HG03342 (cell line): ENCODE results near the gene CATSPERD.

ENCODE experiments used
- ATAC-seq: cut with Tn5 transposase; IDR thresholded peaks from one replicate; pipeline ENCODE4 v1.9.1; 2021; ENCODE audit warnings: mild to moderate bottlenecking, moderate library complexity; ENCODE audit not compliant: unreplicated experiment

Gene CATSPERD

DNA sequence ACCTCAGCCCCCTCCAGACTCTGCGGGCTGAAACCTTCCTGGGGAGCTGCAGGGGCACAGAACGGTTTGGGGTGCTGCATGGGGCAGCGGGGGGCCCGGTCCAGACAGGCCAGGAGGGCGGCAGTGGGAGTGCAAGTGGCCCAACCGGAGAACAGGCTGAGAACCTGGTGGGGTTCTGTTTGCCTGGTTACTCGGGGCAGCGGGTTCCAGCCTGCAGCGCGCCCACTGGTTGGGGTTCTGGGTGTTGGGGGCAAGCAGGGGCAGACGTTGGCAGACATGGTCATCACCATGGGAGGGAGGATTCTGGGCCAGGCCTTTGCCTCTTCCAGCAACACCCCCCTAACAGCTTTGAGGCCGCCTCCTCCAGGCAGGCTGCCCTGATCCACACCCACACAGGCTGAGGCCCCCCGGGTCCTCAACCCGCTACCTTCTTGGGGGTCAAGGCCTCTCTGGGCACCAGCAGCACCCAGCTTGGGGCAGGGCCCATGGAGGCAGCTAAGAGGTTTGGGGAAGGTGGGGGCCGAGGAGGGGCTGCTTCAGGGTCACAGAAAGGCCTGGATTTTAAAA is 64.2 kb downstream of the CATSPERD start, which contains the start of gene PRR22:
PRR22 (minus strand) TSS at position 166 of the 567 bp plus-strand sequence; CDS start at position 80, 86 bp downstream.
- no peak for ATAC-seq

GRCh38 chr19:5785423-5785822 is 65.0 kb downstream of the CATSPERD start:
- ATAC-seq: no peak

GRCh38 chr19:5786593-5787408 is 66.4 kb downstream of the CATSPERD start:
- no peak for ATAC-seq

- no peak for ATAC-seq
Measured at GRCh38 chr19:5787409-5788182, 67.2 kb downstream of the CATSPERD start.

GRCh38 chr19:5788422-5788821 is 68.0 kb downstream of the CATSPERD start:
- ATAC-seq: no peak

GRCh38 chr19:5789351-5789761 is 68.9 kb downstream of the CATSPERD start:
- ATAC-seq: no peak

DNA sequence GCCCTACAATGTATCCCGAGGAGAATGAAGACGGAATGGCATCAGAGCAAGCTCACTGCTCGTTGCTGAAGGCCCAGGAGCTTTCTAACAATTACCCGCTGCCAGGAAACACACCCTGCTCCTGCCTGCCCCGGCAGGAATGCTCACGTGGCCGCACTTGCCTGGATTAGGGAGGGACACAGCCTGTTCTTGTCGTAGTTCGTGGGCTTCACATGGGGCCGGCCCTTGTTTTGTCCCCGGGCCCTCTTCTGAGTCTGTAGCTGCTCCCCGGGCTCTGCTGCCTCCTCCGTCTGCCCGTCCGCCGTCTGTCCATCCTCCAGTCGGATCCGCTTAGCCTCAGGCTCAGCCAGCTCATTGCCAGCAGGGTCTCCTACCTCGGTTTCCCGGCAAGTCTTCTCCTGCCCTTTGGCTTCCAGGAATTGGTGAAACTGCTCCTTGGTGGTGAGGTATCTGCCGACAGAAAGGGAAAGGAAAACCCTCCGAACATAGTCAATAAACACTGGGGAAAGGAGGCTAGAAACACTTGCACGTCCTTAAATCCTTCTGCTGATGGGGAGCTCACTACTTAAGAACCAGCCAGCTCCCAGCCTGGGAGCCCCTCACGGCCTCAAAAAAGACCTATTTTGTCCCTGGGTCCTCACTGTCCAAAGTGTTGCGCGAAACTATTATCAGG is 69.6 kb downstream of the CATSPERD start:
- no peak for ATAC-seq

DNA sequence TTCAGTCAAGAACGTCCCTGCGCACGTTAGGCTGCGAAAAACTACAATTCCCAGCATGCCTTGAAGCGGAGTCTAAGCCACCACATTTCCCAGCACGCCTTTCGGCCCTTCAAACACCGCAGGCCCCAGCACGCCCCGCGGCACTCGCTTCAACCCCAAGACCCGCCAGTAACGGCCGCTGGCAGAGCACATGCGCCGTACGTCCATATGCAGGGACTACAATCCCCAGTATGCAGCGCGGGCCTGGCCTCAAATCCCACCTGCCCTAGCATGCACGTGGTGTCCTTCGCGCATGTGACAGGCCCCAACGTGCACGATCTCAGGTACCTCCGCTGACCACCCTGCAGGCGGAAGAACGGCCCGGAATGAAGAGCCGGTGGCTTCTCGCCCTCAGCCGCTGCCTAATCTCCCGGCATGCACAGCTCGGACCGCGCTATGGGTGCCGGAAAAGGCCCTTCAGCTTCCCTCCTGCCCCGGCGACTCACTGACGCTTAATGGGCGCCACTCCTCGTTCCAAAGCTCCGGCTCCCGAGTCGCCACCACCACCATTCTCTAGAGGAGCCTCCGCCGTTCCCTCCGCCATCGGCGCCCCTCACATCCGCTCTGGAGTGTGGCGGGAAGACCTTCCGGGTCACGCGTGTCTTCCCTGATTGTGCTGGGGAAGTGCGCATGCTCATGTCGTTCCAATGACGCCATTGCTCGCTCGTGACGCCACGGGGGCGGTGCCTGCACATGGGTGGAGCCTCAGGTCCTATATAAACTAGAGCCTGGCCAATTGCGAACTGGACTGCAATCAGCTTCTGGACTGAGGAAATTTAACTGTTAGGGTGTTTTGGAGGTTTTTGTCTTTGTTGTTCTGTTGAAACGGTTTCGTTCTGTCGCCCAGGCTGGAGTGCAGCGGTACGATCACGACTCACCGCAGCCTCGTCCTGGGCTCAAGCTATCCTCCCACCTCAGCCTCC is 70.4 kb downstream of the CATSPERD start, which contains the start of gene DUS3L:
DUS3L (minus strand) TSS at position 605 of the 962 bp plus-strand sequence; CDS start at position 583, 22 bp downstream.
- peak; percentile 90 for ATAC-seq

DNA sequence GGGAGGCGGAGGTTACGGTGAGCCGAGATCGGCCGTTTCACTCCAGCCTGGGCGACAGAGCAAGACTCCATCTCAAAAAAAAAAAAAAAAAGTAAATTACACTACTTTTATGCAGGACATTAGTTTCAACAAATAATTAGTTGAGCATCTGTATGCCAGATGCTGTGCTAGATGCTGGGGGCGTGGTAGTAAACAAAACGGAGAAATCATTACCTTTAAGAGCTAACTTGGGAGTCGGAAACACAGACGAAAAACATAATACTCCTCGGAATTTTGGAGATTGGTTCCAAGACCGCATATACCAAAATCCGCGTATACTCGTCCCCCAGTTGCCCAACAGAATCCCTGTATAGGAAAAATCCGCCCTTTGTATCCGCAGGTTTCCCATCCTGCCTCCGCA is 71.8 kb downstream of the CATSPERD start:
- no peak for ATAC-seq

- no peak for ATAC-seq
Measured at GRCh38 chr19:5793188-5793587, 72.8 kb downstream of the CATSPERD start.

GRCh38 chr19:5795382-5795919 is 75.0 kb downstream of the CATSPERD start:
- no peak for ATAC-seq

DNA sequence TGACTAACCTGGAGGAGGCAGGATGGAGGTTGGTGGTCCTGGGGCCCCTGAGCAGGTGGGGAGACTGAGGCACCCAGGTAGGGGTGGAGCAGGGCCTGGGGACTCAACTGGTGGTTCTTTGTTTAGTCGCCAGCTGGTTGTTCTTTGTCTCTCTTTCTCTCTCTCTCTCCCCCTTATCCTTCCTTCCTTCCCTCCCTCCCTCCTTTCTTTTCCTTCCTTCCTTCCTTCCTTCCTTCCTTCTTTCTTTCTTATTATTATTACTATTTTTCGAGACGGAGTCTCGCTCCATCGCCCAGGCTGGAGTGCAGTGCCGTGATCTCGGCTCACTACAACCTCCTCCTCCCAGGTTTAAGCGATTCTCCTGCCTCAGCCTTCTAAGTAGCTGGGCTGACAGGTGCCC is 77.8 kb downstream of the CATSPERD start:
- no peak for ATAC-seq

GRCh38 chr19:5799247-5800241 is 79.1 kb downstream of the CATSPERD start:
- ATAC-seq: no peak

- no peak for ATAC-seq
Measured at GRCh38 chr19:5800361-5801270, 80.2 kb downstream of the CATSPERD start.

GRCh38 chr19:5801796-5802619 is 81.6 kb downstream of the CATSPERD start:
- ATAC-seq: no peak

GRCh38 chr19:5803441-5803751 is 83.0 kb downstream of the CATSPERD start:
- no peak for ATAC-seq
